ENCODE data around the gene COX6A2. TPM values are rescaled to one million over a fixed set of nuclear protein-coding genes. Genes with fewer than 3 reads are reported as not detected.

Gene COX6A2
- total RNA-seq, 2 experiments from 2014 or later = not detected

- Histone ChIP-seq H3K9me2 (ENCODE audit: insufficient read depth, low read length) (no peaks in the 10 kb centered on the region), H3K9me3 (ENCODE audit: low read length) (no peaks in the 10 kb centered on the region), H3K4me3 (ENCODE audit: low read depth, low read length, poor library complexity, severe bottlenecking) (no peak overlapping the region), H4K20me1 (ENCODE audit: insufficient read depth, low read length) (no peaks in the 10 kb centered on the region), H3K79me2 (ENCODE audit: insufficient read depth, low read depth, low read length) (no peaks in the 10 kb centered on the region), H3K36me3 (ENCODE audit: insufficient read depth, low read length) (no peaks in the 10 kb centered on the region), H2AFZ (ENCODE audit: low read length) (no peak overlapping the region), H3K4me2 (ENCODE audit: low read length) (no peak overlapping the region), H3K4me1 (ENCODE audit: insufficient read depth, low read length, poor library complexity, severe bottlenecking) (peaks cover 23% of the 10 kb centered on the region), H3K27ac (ENCODE audit: low read depth, low read length, poor library complexity, severe bottlenecking) (no peak overlapping the region)
- CTCF ChIA-PET (ENCODE audit: unreplicated experiment) = no interaction called here
- TF ChIP-seq EZH2phosphoT487 (IDR thresholded peaks at IDR 0.05; ENCODE audit: borderline replicate concordance, low read depth, low read length) (no peak), CTCF (conservative IDR thresholded peaks at IDR 0.05; ENCODE audit: low read length) (no peak)
- BruUV-seq (replicated peaks) = no TSS peak
- POLR2A ChIA-PET = no interaction called here
- no peak for DNase-seq (ENCODE audit: low spot score)
- intact Hi-C loops (cut with micrococcal nuclease; ENCODE audit: unreplicated experiment) = no loop called here
Measured at GRCh38 chr16:31435341-31436220, 7.4 kb upstream of the COX6A2 start.

- CTCF ChIA-PET (ENCODE audit: unreplicated experiment) = no interaction called here
Measured at GRCh38 chr16:31430380-31431052, 2.4 kb upstream of the COX6A2 start.

More at GRCh38 chr16:31430380-31431052, 2.4 kb upstream of the COX6A2 start:
- DNase-seq (ENCODE audit: low spot score) = no peak
- no peaks in the 10 kb centered on the region for H3K9me2 ChIP-seq (ENCODE audit: insufficient read depth, low read length)
- TF ChIP-seq EZH2phosphoT487 (IDR thresholded peaks at IDR 0.05; ENCODE audit: borderline replicate concordance, low read depth, low read length) (no peak), CTCF (conservative IDR thresholded peaks at IDR 0.05; ENCODE audit: low read length) (no peak)
- no peak overlapping the region for H3K27ac ChIP-seq (ENCODE audit: low read depth, low read length, poor library complexity, severe bottlenecking)
- no peaks in the 10 kb centered on the region for H3K4me1 ChIP-seq (ENCODE audit: insufficient read depth, low read length, poor library complexity, severe bottlenecking)
- no TSS peak for BruUV-seq (replicated peaks)
- no peaks in the 10 kb centered on the region for H3K79me2 ChIP-seq (ENCODE audit: insufficient read depth, low read depth, low read length)
- H2AFZ ChIP-seq (ENCODE audit: low read length) = no peak overlapping the region
- H3K4me3 ChIP-seq (ENCODE audit: low read depth, low read length, poor library complexity, severe bottlenecking) = no peak overlapping the region
- no peaks in the 10 kb centered on the region for H3K9me3 ChIP-seq (ENCODE audit: low read length)
- intact Hi-C loops (cut with micrococcal nuclease; ENCODE audit: unreplicated experiment) = no loop called here
- no peaks in the 10 kb centered on the region for H3K36me3 ChIP-seq (ENCODE audit: insufficient read depth, low read length)
- POLR2A ChIA-PET = interaction anchor here (0.6 to 1.1 kb wide), 4 partner anchors 10 to 59 kb away, joined by 3 to 4 read pairs (median 4); no protein-coding TSS in a partner anchor
- no peaks in the 10 kb centered on the region for H4K20me1 ChIP-seq (ENCODE audit: insufficient read depth, low read length)
- H3K4me2 ChIP-seq (ENCODE audit: low read length) = no peak overlapping the region
